GM18507 (cell line): ENCODE results near the gene INPP5J.
"Not testable (repeated sequence)": the region's sequence is repeated elsewhere in the genome, so short reads cannot be mapped to it uniquely, and the experiment has no call there.

Source experiments
- DNase-seq: peaks from one replicate; pipeline ENCODE4 v3.0.0; 2011; ENCODE audit warnings: low read depth; ENCODE audit not compliant: insufficient read length; ENCODE audit errors: extremely low spot score
- FAIRE-seq: peaks from 2 replicates; lab custom pipeline; 2011; peaks lifted over from hg19 to GRCh38; lab: Jason Lieb, UNC

INPP5J gene, protein sequence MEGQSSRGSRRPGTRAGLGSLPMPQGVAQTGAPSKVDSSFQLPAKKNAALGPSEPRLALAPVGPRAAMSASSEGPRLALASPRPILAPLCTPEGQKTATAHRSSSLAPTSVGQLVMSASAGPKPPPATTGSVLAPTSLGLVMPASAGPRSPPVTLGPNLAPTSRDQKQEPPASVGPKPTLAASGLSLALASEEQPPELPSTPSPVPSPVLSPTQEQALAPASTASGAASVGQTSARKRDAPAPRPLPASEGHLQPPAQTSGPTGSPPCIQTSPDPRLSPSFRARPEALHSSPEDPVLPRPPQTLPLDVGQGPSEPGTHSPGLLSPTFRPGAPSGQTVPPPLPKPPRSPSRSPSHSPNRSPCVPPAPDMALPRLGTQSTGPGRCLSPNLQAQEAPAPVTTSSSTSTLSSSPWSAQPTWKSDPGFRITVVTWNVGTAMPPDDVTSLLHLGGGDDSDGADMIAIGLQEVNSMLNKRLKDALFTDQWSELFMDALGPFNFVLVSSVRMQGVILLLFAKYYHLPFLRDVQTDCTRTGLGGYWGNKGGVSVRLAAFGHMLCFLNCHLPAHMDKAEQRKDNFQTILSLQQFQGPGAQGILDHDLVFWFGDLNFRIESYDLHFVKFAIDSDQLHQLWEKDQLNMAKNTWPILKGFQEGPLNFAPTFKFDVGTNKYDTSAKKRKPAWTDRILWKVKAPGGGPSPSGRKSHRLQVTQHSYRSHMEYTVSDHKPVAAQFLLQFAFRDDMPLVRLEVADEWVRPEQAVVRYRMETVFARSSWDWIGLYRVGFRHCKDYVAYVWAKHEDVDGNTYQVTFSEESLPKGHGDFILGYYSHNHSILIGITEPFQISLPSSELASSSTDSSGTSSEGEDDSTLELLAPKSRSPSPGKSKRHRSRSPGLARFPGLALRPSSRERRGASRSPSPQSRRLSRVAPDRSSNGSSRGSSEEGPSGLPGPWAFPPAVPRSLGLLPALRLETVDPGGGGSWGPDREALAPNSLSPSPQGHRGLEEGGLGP

DNA sequence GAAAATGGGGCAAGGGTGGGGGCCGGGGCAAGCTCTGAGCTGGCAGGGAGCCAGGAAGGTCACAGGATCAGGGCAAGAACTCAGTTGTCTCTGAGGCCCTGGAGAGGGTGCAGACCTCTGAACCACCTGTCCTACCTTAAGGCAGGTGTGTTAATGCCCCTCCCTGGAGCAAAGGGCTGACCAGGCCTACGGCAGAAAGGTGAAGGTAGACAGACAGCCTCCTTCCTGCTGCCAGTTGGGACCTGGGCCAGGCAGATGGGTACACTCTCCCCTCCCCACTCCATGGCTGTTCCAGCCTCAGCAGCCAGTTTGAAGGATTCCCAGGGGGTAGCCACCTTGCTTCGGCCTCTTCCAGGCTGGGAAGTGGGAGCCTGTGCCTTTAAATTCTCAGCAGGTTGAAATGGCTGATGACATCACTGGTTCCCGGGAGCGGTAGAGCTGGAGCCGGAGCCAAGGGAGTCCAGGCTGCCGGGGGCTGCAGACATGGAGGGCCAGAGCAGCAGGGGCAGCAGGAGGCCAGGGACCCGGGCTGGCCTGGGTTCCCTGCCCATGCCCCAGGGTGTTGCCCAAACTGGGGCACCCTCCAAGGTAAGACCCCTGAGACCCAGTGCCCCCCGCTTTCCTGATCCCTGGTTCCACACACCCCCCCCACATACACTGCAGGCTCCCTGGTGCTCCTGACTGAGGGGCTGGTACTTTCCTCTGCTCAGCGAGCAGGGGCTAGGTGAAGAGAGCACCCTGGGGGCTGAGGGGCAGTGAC, at the start of gene INPP5J:
INPP5J (plus strand) TSS at position 435 of the 760 bp plus-strand sequence; CDS start at position 484, 49 bp downstream.
- DNase-seq (no peak), FAIRE-seq (no peak)

DNA sequence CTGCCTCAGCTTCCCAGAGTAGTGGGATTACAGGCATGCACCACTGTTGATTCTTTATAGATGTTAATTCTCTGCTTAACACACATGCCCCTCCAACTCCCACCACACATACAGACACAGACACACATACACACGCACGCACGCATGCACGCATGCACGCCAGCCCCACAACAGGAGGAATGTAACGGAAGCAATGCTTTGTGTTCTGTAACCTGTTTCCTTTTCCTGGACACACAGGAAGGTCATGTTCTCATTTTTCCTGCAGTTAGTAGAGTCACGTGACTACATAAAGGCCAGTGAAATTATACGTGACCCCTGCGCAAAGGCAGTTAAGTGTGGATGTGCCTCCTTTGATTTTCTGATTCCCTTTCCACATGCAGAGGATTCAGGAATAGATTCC, 49.6 kb upstream of the INPP5J start:
- not testable (repeated sequence) for DNase-seq, FAIRE-seq

DNA sequence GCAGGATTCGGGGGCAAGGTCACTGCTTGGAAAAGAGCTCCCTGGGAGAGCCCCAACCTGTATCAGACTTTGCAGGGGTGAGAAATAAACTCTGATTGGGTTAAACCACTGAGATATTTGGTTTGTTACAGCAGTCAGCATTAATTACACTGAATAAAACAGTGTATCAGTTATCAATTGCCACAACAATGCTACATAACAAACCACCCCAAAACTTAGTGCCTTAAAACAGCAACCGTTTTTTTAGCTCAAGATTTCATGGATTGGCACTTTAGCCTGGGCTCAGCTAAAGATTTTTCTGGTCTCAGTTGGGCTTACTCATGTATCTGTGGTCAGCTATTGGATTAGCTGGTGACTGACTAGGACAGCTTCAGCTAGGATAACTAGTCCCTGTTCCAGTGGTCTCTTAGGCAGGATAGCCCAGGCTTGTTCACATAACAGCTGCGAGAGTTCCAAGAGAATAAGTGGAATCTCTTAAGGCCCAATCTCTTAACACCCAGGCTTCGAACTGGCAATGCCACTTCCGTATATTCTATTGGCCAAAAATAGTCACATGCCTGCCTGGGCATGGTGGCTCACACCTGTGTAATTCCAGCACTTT, 49.1 kb upstream of the INPP5J start:
- FAIRE-seq, DNase-seq: not testable (repeated sequence)

DNA sequence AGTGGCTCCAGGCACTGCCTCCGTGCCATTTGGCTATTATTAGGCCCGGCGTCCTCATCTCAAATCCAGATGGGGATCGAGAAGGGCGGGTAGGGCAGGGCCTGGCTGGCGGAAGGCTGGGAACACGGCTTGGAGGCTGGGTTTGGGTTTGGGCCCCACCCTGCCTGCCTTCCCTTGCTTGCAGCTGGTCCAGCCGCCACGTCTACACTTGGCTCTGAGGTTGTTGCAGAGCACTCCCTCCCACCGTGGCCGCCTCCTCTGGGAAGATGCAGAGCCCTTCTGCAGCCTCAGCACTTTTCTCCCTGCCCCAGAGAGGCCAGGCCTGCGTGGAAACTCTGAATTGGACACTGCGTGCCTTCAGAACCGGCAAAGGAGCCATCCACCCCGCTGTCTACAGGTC, 46.8 kb upstream of the INPP5J start:
- DNase-seq (no peak), FAIRE-seq (no peak)

DNA sequence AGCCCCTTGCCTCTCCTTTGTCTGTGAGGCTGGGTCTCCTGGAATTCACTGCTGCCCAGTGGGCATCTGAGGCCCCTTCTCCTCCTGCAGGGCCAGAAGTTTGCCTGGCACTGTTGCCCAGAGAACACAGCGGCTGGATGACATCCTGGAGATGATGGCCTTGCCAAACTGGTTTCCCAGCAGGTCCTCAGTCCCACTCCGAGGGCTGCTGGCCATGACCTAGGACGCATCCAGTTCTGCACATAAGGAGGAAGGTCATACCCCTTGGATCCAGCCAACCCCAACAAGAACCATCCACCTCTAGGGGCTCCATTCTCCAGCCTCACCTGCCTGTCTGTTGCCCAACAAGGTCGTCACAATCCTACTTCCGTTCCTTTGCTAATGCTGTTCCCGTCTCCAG, 45.1 kb upstream of the INPP5J start:
- DNase-seq = no peak
- FAIRE-seq = no peak

DNA sequence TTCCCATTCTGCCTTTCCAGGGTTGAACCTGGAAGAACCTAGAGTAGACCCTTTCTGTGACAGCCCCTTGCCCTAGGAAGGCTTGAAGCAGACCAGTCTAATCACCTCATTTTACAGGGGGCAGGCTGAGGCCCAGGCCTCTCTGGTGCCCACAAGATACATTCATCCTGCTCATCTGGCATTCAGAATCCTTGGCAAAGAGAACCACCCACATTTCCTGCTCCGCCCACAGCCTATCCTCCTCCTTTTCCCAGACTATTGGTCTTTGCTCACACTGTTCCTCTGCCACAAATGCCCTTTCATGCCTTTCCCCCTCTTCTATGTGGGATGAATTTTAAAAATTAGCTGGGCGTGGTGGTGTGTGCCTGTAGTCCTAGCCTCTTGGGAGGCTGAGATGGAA, 44.4 kb upstream of the INPP5J start:
- not testable (repeated sequence) for FAIRE-seq

DNA sequence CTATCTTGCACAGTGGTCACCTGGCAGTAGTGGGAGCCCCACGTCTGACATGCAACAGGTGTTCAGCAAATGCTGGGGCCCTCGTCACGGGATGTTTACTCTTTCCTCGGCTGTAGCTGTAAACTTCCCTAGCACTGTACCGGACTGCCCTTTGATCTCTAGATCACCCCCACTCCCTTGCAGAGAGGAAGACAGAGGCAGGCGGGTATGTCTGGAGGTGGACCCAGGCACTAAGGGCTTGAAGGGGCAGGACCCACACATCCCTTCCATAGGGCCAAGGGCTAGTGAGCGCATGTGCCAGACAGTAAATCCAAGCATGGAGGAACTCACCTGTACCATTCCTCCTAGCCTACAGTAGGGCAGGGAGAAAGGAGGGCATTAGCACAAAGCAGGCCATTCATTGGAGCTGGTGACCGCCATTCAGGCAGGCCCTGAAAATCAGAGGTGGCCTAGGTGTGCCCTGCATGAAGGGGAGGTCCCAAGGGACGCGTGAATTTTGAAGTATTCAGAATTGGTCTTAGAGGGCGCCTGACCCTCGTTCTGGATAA, 43.6 kb upstream of the INPP5J start:
- DNase-seq (no peak), FAIRE-seq (no peak)

More for the DNA sequence above, 44.4 kb upstream of the INPP5J start:
- not testable (repeated sequence) for DNase-seq

DNA sequence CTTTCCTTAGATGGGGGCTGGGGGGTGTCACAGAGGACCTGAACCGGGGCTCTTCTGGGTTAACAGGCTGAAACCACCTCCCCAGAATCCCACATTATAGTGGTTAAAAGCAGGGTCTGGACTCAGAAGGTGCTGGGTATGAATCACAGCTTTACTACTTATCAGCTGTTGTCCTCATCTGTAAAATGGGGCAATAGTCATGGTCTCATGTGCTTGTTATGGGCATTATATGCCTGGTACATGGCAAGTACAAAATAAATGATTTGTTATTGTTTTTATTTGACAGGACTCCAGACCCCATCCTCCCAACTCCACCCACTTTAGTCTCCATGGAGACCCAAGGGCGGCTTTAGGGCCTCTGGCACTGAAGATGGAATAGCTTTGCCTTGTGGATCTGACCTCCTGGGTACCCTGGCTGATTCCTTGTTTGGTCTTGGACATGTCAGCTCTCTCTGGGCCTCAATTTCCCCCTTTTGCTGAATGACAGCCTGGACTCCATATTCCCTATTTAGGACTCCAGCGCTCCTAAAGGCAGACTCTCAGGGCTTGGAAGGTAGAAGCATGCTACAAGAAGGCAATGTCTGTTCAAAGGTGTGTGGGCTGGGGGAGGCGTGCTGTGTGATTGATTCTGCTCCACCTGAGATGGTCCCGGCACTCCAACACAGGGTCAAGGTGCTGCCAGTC, 42.5 kb upstream of the INPP5J start:
- no peak for DNase-seq

DNA sequence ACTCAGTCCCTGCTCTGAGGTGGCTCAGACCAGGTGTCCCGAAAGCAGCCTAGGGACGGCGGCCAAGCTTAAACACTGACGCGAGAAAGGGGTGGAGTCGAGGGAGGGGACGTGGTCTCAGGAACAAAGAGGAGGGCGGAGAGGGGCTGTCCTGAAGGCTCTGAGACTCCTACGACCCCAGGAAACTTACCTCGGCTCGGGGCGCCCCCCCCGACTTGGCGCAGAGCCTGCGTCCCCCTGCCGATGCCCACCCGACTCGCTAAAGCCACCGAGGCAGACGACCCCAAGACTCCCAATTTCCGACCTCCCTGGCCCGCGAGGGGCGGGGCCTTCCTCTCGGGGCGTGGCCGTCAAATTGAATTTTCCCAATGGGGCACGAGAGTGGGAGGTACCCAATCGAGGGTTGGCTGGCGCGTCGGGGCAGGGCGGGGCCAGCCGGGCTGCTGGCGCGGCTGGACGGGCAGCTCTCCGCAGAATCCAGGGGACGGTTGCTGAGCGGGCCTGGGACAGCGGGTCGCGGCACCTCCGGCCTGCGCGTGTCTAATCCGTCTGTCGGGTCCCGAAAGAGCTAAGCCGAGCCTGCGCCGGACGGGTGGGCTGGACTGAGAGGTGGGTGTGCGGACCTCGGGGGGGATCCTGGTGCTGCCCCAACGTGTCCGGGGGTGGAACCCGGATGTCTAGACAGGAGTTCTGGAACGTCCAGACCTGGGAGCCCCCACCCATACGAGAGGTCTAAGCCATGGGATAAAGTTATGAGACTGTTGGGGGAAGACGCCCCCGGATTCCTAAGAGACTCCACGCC, 41.7 kb upstream of the INPP5J start, which contains the start of gene SMTN:
SMTN (plus strand) TSS at position 471 of the 802 bp plus-strand sequence. CDS start 1,941 bp downstream, outside the sequence.
- peak; percentile 87 for DNase-seq
- peak; percentile 95 for FAIRE-seq

More for the DNA sequence above, 42.5 kb upstream of the INPP5J start:
- FAIRE-seq = no peak

DNA sequence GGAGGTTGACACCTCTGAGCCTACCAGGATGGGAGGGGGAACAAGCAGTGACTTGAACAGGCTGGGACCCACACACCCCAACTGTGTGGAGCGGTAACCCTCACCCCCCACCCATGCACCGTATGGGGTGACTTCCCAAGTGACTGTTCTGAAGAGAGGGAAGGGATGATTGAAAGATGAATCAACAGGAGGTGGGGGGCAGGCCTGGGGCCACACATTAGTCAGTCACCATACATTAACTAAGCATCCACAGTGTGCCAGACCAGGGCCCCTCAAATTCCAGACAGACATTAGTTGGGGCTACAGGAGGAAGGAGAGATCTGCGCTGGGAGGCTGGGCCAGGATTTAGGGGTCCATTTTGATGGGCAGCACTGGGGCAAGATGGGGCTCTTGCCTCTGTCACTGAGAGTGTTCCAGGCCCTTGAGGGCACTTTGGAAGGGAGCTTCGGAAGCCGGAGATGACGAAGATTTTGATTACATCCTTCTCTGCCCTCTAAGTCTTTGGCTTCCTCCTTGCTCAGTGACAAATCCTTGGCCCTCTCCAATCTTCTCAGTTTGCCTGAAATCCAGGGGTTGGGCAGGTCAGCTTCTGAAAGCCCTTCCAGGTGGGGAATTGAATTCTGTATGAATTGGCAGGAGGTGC, 40.7 kb upstream of the INPP5J start:
- DNase-seq (no peak), FAIRE-seq (no peak)

DNA sequence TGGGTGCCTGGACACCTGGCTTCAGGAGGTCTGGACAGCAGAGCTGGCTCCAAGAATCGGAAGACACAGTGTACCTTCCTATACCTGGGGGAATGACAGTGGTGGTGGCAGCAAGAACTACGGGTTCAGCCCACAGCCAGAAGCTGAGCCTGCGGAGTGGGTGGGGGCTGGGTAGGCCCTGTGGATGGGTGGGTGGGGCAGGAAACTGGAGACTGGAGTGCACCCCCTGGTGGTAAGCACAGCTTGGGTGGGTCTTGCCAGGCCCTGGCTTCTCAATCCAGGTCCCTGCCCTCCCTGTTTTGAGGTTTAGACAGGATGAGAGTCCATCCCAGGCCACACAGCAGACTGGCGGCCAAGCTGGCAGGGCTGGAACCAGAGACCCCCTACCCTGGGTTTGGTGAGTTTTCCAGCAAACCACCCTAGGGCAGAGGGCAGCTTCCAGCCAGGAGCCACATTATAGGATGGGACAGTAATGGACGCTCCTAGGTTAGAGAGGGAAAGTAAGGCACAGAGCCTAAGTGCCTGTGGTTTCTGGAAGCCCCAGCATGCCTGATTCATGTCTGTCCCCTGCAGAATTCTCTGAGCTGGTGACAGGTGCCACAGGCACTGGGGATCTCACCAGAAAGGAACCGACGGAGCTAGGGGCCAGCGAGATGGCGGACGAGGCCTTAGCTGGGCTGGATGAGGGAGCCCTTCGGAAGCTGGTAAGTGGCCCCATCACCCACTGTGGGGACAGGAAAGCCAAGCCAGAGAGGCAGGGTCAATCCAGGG, 40.0 kb upstream of the INPP5J start:
- FAIRE-seq (no peak), DNase-seq (no peak)

DNA sequence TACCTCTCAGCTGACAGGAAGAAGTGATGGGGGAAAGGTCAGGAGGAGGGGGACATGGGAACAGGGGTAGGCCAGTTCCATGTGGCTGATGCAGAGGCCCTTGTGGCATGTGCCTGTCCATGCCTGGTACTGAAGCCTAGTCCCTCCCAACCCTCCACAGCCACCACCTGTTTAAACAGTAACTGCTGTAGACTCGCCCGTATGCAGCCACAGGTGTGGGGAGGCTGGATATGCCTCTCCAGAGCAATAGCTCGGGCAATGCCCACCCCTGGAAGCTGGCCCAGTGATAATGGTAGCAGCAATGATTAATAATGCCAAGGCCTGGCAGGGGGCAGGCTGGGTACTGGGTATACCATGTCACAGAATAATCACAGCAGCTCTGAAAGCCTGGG, 39.4 kb upstream of the INPP5J start:
- DNase-seq (no peak), FAIRE-seq (peak; percentile 51)

DNA sequence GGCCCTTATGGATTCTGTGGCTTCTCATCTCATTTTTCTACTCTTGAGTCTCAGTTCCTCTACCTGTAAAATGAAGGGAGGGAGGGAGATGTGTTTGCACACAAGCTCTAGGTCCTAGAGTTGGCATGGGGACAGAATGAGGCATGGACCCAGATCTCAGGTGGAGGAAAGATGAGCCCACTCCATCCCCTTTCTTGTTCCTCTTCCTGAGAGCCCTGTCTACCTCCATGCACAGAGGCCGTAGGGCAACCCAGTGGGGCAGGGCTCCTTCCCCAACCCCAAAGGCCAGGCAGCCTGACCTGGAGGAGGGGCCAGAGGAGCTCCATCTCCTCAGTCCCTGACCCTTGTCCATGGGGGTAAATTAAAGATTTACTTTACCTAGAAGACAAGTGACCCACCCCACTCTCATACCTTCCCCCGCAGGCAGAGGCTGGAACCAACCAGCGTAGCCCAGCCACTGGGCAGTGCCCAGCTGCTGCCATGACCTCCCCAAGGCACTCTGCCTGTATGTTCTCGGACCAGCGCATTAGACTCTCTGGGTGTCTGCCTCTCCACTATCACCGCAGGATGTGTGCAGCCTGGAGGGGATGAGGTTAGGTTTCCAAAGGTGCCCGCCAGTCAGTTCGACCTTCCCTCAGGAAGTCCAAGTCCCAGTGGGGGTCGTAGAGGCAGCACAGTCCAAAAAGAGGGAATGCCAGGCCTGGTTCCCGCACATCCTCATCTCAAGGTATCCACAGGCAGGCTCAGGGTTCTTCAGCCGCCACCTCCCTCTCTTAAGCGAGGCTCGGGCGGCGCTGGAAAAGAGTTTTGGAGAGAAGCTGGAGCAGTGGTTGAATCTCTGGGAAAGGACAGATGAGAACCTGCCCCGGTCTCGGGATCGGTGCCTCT, 38.6 kb upstream of the INPP5J start:
- FAIRE-seq (peak; percentile 79), DNase-seq (no peak)

DNA sequence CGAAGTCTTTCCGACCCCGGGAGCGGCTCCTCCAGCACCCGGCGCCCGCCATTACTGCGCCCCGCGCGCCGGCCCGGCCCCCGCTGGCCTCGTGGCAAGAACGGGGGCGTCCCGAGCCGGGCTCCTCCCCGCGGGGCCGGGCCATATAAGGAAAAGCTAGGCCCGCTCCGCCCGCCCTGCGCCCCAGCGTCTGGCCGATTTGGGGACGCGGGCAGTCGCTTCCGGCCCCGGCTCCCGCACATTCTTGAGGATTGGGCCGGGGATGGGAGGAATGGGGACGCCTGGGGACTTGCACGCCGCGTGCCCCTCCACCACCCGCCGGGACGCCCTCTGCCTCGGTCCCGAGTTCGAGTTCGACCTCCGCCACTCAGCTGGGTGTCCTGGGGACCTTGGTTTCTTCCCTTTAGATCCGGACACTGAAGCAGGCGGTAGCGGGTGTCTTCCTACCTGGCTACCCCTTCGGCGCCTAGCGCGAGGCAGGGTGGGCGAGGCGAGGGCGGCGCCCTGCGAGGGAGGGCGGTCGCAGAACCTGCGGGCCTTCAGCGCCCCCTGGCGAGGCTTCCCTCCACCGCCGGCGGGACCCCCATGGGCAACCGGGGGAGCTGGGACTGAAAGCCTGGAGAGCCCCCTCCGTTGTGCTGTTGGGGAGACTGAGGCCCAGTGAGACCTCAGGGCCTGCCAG, 37.8 kb upstream of the INPP5J start:
- peak; percentile 84 for DNase-seq
- peak; percentile 93 for FAIRE-seq

DNA sequence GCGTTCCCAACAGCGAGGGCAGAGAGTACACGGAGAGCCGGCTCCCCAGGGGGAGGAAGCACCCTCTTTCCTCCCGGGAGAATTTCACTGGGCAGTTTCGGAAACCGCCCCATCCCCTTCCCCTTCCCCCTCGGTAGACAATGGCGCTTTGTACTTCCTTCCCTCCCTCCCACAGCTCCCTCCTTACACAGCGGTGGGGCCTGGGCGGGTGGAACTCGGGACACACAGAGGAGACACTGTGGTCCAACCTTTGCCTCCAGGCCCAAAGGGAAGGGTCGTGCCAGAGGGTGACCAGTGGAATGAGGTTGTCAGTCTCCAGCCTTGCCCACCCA, 37.3 kb upstream of the INPP5J start:
- FAIRE-seq (no peak), DNase-seq (no peak)
